DND-41 (cell line): Measurements from ENCODE around the gene TWSG1.

ENCODE experiments used
- CTCF ChIP-seq: IDR thresholded peaks from 2 replicates; pipeline ENCODE4 v1.5.1; 2012; ENCODE audit warnings: borderline replicate concordance, low read length, moderate library complexity, mild to moderate bottlenecking; ENCODE audit not compliant: poor library complexity, severe bottlenecking; ENCODE audit errors: extremely low read depth
- EZH2 ChIP-seq: IDR thresholded peaks from 3 replicates; pipeline ENCODE4 v1.6.1; 2012; ENCODE audit warnings: borderline replicate concordance, low read depth, mild to moderate bottlenecking, moderate library complexity, low read length, inconsistent platforms; ENCODE audit not compliant: severe bottlenecking

GRCh38 chr18:9392726-9393125 lies 58.2 kb downstream of the TWSG1 start:
- TF ChIP-seq EZH2 (no peak), CTCF (no peak)
